HepG2 (cell line): ENCODE measurements around the gene SEC14L5. TPM values are rescaled to one million over a fixed set of nuclear protein-coding genes. Genes with fewer than 3 reads are reported as not detected.

ENCODE experiments used
- DMAP1 ChIP-seq: IDR thresholded peaks from 2 replicates; pipeline ENCODE4 v1.6.1; 2016
- HMGA1 ChIP-seq: sonication (generic); formaldehyde crosslinking; conservative IDR thresholded peaks from 2 replicates; pipeline ENCODE4 v1.4.0; 2020; ENCODE audit warnings: missing genetic modification reagents
- KDM3A ChIP-seq: IDR thresholded peaks from 2 replicates; pipeline ENCODE4 v1.6.1; 2018; ENCODE audit warnings: low read depth, missing compliant biosample characterization
- NFE2L1 ChIP-seq: sonication (generic); formaldehyde crosslinking; IDR thresholded peaks from 2 replicates; pipeline ENCODE4 v1.4.0; 2020; ENCODE audit warnings: missing genetic modification reagents, mild to moderate bottlenecking, borderline replicate concordance
- NONO ChIP-seq, 2 experiments: fragments of 450-650 bp in 1 of 2; sonication (generic) in 1 of 2; formaldehyde crosslinking in 1 of 2; IDR thresholded peaks in 1 of 2; conservative IDR thresholded peaks in 1 of 2; 2 replicates each; pipeline versions ENCODE4 v1.6.1 to v1.8.0; 2017 to 2022; ENCODE audit warnings: mild to moderate bottlenecking in 1 of 2, missing genetic modification reagents in 1 of 2, moderate library complexity in 1 of 2
- RAD51 ChIP-seq: fragments of 450-650 bp; IDR thresholded peaks from 2 replicates; pipeline ENCODE4 v1.6.1; 2016; ENCODE audit warnings: borderline replicate concordance
- SMARCC2 ChIP-seq: fragments of 450-650 bp; IDR thresholded peaks from 2 replicates; pipeline ENCODE4 v1.6.1; 2017; ENCODE audit warnings: antibody characterized with exemption, mild to moderate bottlenecking
- SRF ChIP-seq: IDR thresholded peaks from 2 replicates; pipeline ENCODE4 v1.6.1; 2011; ENCODE audit warnings: mild to moderate bottlenecking, low read depth, low read length, moderate library complexity
- SSRP1 ChIP-seq: IDR thresholded peaks from 2 replicates; pipeline ENCODE4 v1.6.1; 2016; ENCODE audit warnings: control low read depth
- ZBTB1 ChIP-seq: sonication (generic); formaldehyde crosslinking; IDR thresholded peaks from 2 replicates; pipeline ENCODE4 v1.4.0; 2020; ENCODE audit warnings: missing genetic modification reagents, borderline replicate concordance
- ZFP62 ChIP-seq: sonication (generic); formaldehyde crosslinking; IDR thresholded peaks from 2 replicates; pipeline ENCODE4 v1.4.0; 2020; ENCODE audit warnings: missing genetic modification reagents
- ZNF142 ChIP-seq: sonication (generic); formaldehyde crosslinking; IDR thresholded peaks from 2 replicates; pipeline ENCODE4 v1.4.0; 2020; ENCODE audit warnings: missing genetic modification reagents
- ZSCAN12 ChIP-seq: sonication (generic); formaldehyde crosslinking; IDR thresholded peaks from 2 replicates; pipeline ENCODE4 v1.9.0; 2021; ENCODE audit warnings: mild to moderate bottlenecking, missing genetic modification reagents
- polyA plus RNA-seq, 8 experiments: library from polyadenylated mRNA; depleted of rRNA in 3 of 8; stranded (reverse) in 7 of 8; unstranded in 1 of 8; fragments of >200 nt; fragmentation: Illumina TruSeq in 4 of 8; extraction: Trizol in 4 of 8; gene quantifications; 2 replicates each; pipeline versions ENCODE4 v1.2.1 to v1.2.3, GENCODE V29; 2011 to 2016; ENCODE audit warnings: low read depth in 4 of 8, missing spikeins in 1 of 8, mixed read lengths in 1 of 8; ENCODE audit not compliant: insufficient read depth in 1 of 8
- total RNA-seq, 5 experiments: library from RNA; depleted of rRNA; stranded (reverse); fragments of >200 nt; fragmentation: Illumina TruSeq; extraction: Trizol; gene quantifications; 2 replicates each; pipeline ENCODE4 v1.2.3, GENCODE V29; 2016; ENCODE audit warnings: low read depth in 1 of 5
- TF ChIP-seq, protein P1 (sequence below): sonication (generic); formaldehyde crosslinking; IDR thresholded peaks from 2 replicates; pipeline ENCODE4 v1.8.0; 2022; ENCODE audit warnings: mild to moderate bottlenecking, missing genetic modification reagents, borderline replicate concordance
- TF ChIP-seq, protein P2 (sequence below): sonication (generic); formaldehyde crosslinking; IDR thresholded peaks from 2 replicates; pipeline ENCODE4 v1.4.0; 2020; ENCODE audit warnings: mild to moderate bottlenecking, missing genetic modification reagents, borderline replicate concordance

Gene SEC14L5
- total and polyA plus RNA-seq, 2 of the 13 experiments (the other 11 are each of a cell fraction or from before 2014, with no cell fraction given) = 0.40 to 0.42 TPM

- no peak for TF ChIP-seq RAD51
- TF ChIP-seq ZBTB1 (CRISPR knock-in tag) = no peak
- no peak for TF ChIP-seq DMAP1 (CRISPR knock-in tag)
- TF ChIP-seq SSRP1 (CRISPR knock-in tag) = no peak
- peak; percentile 48; the same call in 1 of the 2 replicates for TF ChIP-seq KDM3A (CRISPR knock-in tag)
- no peak for TF ChIP-seq NONO (IDR thresholded peaks at IDR 0.05)
- TF ChIP-seq NONO (CRISPR knock-in tag; conservative IDR thresholded peaks at IDR 0.05) = peak; percentile 51; the same call in 1 of the 2 replicates
- TF ChIP-seq HMGA1 (CRISPR knock-in tag) = no peak
- TF ChIP-seq SMARCC2 = no peak
- TF ChIP-seq, protein P1, sequence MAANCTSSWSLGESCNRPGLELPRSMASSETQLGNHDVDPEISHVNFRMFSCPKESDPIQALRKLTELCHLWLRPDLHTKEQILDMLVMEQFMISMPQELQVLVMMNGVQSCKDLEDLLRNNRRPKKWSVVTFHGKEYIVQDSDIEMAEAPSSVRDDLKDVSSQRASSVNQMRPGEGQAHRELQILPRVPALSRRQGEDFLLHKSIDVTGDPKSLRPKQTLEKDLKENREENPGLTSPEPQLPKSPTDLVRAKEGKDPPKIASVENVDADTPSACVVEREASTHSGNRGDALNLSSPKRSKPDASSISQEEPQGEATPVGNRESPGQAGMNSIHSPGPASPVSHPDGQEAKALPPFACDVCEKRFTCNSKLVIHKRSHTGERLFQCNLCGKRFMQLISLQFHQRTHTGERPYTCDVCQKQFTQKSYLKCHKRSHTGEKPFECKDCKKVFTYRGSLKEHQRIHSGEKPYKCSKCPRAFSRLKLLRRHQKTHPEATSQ (CRISPR knock-in tag) = no peak
- no peak for TF ChIP-seq ZFP62 (CRISPR knock-in tag)
- TF ChIP-seq ZNF142 = peak; percentile 73; the same call in 1 of the 2 replicates
- TF ChIP-seq ZSCAN12 (CRISPR knock-in tag) = no peak
- TF ChIP-seq SRF = no peak
- TF ChIP-seq, protein P2, sequence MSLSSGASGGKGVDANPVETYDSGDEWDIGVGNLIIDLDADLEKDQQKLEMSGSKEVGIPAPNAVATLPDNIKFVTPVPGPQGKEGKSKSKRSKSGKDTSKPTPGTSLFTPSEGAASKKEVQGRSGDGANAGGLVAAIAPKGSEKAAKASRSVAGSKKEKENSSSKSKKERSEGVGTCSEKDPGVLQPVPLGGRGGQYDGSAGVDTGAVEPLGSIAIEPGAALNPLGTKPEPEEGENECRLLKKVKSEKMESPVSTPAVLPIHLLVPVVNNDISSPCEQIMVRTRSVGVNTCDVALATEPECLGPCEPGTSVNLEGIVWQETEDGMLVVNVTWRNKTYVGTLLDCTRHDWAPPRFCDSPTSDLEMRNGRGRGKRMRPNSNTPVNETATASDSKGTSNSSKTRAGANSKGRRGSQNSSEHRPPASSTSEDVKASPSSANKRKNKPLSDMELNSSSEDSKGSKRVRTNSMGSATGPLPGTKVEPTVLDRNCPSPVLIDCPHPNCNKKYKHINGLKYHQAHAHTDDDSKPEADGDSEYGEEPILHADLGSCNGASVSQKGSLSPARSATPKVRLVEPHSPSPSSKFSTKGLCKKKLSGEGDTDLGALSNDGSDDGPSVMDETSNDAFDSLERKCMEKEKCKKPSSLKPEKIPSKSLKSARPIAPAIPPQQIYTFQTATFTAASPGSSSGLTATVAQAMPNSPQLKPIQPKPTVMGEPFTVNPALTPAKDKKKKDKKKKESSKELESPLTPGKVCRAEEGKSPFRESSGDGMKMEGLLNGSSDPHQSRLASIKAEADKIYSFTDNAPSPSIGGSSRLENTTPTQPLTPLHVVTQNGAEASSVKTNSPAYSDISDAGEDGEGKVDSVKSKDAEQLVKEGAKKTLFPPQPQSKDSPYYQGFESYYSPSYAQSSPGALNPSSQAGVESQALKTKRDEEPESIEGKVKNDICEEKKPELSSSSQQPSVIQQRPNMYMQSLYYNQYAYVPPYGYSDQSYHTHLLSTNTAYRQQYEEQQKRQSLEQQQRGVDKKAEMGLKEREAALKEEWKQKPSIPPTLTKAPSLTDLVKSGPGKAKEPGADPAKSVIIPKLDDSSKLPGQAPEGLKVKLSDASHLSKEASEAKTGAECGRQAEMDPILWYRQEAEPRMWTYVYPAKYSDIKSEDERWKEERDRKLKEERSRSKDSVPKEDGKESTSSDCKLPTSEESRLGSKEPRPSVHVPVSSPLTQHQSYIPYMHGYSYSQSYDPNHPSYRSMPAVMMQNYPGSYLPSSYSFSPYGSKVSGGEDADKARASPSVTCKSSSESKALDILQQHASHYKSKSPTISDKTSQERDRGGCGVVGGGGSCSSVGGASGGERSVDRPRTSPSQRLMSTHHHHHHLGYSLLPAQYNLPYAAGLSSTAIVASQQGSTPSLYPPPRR (CRISPR knock-in tag) = no peak
- no peak for TF ChIP-seq NFE2L1 (CRISPR knock-in tag)
Measured at GRCh38 chr16:4936181-4936990, 21.7 kb upstream of the SEC14L5 start (continued).
